Nucleus accumbens (tissue), 56 donors: Measurements from ENCODE around the gene TEP1.
"Not testable (repeated sequence)": the region's sequence is repeated elsewhere in the genome, so short reads cannot be mapped to it uniquely, and the experiment has no call there.

ENCODE experiments used
- DNase-seq, 56 donors: peaks; one replicate each; lab custom pipeline; 2025; lab: John Stamatoyannopoulos, UW

TEP1 gene

DNA sequence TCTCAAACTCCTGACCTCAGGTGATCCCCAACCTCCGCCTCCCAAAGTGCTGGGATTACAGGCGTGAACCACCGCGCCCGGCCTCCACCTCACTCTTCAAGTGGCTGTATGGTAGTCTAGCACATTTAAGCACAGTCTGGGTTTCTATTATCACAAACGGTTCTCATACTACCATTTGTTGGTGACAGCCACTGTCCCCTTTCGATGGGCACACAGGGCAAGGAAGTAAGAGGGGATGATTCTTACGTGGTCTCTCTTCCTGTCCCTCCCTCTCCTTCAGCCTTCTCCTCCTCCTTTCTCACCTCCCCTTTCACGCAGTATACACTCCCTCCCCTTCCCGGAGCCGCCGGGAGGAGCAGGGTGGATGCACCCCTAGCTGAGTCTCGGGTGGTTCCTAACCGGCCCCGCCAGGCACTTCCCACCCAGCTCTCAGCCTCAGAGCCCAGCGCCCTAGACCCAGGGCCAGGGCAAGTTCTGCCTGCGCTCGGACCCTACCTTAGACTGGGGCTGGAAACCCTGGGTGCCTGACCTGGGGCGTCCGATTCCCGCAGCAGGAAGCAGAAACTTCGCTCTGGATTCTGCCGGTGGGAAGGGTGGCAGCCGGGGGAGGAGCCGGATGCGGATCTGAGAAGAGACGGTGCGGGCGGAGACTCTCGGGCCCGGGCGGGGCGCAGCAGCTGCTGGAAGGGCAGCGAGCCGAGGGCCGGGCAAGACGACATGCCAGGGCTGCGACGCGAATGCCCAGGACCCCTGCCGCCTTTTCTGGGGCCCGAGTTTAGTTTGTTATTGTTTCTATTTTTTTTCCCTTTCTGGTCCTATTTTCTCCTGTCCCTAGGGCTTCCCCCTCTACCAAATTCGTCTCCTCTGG, at the start of gene TEP1:
TEP1 (minus strand) TSS at position 626 of the 868 bp plus-strand sequence. CDS start 5,062 bp downstream, outside the sequence.
- peak in 54 of 56 donors; percentile 24 to 84 (median 67) for DNase-seq

DNA sequence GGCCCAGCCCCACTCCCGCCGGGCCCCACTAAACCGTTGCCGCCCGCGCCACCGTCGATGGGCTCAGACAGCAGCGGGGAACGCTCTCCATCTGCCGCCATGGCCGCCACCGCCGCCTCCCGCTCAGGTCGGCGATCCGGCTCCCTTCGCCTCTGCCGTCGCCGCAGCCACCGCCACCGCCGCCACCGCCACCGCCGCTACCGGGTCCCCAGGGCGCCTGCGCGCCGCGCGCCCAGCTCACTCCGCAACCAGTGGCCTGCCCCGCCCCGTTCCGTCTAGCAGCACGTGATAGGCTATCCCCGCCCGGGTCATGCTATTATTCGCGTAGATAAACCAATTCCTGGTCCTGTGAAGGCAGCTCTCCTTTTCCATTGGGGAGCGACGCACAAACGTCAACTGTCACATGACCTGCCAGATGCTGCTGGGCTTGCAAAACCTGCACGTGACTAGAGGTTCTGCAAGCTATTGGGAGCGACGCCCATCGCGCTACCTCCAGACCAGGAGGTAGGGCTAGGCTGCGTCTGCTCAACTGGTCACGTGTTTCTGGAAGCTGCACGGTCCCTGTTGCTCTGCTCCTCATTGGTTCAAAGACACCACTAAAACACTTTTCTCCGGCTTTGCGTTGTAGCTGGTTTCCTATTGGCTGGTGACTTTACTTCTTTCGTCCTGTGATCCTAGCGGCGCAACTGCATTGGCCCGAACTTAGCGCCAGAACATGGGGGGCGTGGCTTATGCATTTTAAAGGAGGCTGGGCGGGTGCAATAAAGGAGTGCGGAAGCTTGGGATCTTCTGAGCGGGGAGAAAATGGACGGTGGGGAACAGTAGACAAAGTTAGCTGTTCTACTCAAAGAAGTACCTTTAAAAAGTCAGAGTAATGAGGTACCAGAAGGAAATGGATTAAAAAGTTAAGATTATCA, 48.2 kb upstream of the TEP1 start, which contains the start of gene PIP4P1:
PIP4P1 (minus strand) TSS at position 210 of the 917 bp plus-strand sequence; CDS start at position 101, 109 bp downstream.
- peak; percentile 86 to 100 (median 99) for DNase-seq

DNA sequence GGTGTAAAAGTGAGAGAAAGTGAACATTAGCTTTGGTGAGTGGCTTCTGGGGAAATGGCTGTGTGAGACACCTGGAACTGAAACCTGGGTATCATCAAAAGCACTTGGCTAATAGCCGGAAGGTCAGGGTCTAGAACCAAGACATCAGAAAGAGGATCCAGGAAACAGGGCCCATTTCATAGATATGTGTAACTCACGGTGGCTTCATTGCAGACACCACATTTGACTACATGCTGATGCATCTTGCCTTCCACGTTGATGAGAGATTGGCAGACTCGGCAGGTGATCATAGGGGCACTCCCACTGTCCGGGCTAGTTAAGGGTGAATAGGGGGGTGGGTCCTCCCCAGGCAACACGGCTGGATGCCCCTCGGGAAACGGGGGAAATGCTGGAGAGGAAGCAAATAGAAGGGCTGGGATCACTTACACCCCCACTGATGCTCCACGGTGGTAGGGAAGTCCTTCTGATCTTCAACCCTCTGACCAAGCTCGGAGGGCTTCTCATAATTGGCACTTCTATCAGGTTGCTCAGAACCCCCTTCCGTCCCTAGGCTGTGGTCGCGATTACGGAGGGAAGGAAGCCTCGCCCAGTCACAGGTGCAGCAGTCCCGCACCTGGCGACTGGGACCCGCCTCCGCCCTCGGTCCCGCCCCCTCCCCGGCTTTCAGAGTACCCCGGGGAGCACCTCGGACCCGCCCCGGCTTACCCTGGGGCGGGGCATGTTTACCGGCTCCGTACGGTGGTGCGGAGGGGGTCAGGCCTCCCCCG, 47.3 kb upstream of the TEP1 start:
- DNase-seq = peak in 5 of 56 donors; percentile 16 to 56 (median 32)

DNA sequence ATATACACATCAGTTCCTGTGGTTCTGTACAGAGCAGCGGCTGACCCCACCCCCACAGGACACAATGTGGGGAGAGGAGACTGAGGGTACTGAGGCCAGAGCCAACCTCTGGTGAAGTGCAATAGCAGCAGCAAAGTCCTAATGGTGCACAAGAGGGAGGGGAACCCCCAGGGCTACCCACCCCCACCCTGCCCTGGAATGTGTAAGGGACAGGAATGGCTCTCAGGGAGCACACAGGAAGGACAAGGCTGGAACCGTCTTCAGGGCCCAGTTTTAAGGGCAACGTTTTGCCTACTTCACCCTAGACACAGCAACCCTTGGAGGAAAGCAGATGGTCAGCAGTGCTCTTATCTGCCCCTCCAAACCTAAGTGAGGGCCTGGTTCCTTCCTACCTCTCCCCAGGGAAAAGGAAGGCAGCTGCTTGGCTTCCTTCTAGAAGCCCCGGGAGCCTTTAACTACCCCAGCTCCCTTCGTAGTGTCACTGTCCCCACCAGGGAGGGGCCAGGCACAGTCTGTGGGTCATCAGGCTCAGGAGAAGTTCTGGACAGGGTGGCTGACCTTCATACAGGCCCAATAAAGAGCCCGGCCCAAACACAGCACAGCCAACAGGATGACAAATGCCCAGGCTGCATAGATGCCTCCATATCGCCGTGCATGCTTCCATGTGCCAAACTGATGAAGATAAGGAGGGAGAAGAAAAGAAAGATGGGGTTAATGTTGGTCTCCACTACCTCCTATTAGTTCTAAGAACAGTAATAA, 44.9 kb upstream of the TEP1 start:
- no peak for DNase-seq

DNA sequence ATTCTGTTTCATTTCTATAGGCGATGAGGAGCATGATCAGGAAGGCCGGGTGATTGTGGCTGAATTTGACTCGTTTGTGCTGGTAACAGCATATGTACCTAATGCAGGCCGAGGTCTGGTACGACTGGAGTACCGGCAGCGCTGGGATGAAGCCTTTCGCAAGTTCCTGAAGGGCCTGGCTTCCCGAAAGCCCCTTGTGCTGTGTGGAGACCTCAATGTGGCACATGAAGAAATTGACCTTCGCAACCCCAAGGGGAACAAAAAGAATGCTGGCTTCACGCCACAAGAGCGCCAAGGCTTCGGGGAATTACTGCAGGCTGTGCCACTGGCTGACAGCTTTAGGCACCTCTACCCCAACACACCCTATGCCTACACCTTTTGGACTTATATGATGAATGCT, 43.7 kb upstream of the TEP1 start:
- DNase-seq = peak in 2 of 56 donors; percentile 0 to 9

DNA sequence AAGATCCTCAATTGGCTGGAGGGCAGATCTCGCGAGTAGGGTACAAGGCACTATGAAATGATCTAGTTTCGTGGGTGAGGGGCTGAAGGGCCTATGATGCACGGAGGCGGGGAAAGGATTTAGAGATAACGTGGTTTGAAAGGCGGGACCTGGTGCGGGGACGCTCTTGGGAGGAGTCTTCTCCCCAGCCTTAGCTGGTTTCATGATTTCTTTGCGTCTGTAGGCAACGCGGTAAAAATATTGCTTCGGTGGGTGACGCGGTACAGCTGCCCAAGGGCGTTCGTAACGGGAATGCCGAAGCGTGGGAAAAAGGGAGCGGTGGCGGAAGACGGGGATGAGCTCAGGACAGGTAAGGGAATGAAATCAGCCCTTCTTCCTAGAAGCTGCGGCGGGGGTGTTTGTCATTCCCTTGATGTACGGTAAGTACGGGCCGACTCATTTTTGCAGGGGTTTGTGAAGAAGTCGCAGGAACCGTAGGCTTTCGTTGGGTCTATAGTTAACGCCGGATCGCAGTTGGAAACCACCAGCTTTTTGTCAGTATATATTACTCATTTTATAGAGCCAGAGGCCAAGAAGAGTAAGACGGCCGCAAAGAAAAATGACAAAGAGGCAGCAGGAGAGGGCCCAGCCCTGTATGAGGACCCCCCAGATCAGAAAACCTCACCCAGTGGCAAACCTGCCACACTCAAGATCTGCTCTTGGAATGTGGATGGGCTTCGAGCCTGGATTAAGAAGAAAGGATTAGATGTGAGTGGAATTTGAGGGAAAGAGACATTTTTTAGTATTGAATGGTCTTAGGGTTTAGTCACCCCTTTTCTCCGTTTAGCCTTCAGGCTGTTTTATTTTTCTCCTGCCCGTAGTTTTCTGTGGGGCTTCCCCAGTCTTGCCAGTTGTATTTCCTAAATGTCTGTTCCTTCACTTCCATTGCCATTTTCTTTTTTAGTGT, 42.3 kb upstream of the TEP1 start:
- DNase-seq = peak in 16 of 56 donors; percentile 18 to 87 (median 69)

DNA sequence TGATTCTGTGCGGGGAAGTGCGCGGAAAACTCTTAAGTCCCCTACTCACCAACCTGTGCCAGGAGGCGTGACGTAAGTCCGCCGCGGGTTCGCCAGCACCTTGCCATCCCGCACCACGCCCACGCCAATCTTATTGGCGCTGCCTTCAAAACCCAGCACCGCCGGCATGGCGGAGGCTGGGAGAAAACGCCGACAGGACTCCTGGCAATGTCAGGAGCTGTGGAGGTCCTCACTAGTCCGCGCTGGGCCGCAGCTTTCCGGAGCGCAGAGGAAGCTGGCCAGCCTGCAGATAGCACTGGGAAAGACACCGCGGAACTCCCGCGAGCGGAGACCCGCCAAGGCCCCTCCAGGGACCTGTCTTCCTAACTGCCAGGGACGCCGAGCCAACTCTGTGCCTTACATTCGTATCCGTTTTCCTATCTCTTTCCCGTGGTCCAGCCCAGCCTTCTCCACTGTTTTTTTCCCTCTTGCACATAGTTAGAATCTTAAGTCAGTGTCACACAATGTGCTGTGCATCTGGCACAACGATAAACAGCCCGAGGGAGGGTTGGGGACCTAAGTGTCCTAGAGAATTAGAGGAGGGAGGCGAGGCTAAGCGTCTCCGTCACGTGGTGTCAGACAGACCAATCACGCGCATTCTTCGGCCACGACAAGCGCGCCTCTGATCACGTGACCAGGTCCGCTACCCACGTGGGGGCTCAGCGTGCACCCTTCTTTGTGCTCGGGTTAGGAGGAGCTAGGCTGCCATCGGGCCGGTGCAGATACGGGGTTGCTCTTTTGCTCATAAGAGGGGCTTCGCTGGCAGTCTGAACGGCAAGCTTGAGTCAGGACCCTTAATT, 41.4 kb upstream of the TEP1 start, which contains the start of the genes APEX1 and OSGEP:
APEX1 (plus strand) TSS at position 711 of the 839 bp plus-strand sequence. CDS start 420 bp downstream, outside the sequence.
OSGEP (minus strand) TSS at position 297 of the 839 bp plus-strand sequence; CDS start at position 168, 129 bp downstream.
- DNase-seq = peak; percentile 83 to 99 (median 97)

DNA sequence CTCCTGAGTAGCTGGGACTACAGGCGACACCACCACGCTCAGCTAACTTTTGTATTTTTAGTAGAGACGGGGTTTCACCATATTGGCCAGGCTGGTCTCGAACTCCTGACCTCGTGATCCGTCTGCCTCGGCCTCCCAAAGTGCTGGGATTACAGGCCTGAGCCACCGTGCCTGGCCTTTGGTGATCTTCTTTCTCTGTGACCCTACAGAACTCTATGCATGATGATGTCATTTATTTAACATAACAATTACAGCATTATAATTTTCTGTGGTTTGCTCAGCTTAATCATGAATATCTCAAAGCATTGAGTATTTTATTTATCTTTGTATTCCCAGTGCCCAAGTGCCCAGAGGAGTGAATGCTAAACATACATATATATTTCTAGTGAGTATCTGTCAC, 39.5 kb upstream of the TEP1 start:
- not testable (repeated sequence) for DNase-seq

DNA sequence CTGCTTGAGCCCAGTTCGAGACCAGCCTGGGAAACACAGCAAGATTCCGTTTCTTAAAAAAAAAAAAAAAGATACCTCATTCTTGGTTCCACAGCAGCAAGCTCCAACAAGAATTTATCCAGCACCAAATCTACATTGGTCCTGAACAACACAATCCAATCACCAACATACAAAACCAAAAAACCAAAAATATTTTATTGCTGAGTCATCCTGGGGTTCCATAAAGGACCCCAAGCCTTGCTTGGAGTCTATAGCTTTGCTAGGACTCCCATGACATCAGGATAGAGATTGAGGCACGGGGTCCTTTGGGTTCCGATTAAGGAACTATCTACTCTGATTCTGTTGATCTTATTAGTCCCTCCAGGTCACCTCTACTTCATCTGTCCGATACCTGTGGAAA, 33.6 kb upstream of the TEP1 start:
- no peak for DNase-seq

DNA sequence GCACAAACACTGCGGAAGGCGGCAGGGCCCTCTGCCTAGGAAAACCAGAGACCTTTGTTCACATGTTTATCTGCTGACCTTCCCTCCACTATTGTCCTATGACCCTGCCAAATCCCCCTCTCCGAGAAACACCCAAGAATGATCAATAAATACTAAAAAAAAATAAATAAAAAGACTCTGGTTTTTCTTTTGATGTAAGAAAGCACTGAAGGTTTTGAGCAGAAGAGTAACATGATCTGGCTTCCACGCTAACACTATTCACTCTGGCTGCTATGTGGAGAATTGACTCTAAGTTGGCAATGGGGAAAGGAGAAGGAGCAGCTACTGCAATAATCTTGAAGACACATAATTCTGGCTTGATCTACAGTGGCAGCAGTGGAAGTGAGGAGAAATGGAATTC, 30.3 kb upstream of the TEP1 start:
- DNase-seq = not testable (repeated sequence)

DNA sequence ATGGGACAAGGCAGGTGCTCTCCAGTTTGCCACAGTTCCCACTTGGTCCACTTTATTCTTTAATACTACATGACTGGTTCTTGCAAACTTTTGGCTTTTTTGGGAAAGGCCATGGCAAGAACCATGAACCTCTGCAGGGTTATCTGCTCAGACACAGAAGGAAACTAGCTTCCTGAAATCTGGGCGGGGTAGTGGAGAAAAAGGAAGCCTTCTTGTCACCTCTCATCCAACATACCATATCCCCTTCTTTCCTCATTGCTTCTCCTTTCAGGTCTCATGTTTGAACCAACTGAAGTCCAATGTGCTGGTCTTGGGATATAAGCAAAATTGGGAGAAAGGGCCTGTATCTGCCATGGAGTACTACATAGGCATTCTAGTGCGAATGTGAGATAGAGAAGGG, 28.2 kb upstream of the TEP1 start:
- no peak for DNase-seq

DNA sequence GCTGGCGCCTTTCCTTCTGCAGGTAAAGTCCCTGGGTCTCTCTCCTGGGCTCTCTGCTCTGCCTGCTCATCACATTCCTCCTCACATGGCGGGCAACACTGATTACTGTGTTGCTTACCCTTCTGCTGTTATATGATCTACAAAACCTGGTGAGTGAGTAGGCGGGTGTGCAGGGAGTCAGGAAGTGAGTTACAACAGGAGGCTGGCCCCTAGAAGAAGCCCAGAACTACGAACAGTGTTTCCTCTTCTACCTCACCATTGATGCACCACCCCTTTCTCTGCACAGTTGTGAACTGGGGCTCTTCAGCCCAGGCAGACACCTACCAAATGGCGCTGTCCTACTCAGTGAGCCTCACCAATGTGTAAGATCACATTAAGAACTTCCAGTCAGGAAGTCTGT, 27.6 kb upstream of the TEP1 start:
- DNase-seq = no peak

DNA sequence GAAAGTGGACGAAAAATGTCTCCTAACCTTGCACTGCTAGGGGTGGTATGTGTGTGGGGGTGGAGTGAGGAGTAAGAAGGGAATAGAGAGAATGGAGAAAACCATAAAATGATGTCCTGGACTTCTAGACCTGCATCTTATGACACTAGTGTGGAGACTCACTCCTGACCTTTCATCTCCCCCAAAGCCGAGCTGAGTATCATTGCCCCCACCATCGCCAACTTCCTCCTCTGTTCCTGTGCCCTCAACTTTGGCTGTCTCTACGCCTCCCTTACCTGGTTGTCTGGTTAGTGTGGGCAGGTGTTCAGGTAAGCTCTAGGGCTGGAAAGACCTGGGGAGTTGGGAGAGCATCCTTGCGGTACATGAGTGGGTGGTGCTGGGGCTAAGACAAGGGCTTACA, 27.2 kb upstream of the TEP1 start:
- no peak for DNase-seq

DNA sequence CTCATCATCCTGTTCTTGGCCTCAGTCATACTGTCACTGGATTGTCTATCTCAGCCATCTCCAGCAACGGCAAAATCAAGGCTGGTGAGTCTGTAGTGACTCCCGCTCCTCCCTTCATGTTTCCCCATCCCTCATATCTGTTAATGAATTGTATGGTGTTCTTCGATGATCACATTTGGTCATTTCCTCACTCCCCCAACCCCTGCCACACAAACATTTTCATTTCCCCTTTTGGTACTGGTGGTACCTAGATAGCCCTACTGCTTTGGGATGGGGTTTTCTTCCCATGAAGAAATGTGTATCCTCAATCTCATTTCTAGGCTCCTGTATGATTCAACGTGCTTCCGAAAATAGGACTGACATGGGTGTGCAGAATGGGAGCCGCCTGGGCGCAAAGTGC, 25.4 kb upstream of the TEP1 start:
- DNase-seq = no peak

DNA sequence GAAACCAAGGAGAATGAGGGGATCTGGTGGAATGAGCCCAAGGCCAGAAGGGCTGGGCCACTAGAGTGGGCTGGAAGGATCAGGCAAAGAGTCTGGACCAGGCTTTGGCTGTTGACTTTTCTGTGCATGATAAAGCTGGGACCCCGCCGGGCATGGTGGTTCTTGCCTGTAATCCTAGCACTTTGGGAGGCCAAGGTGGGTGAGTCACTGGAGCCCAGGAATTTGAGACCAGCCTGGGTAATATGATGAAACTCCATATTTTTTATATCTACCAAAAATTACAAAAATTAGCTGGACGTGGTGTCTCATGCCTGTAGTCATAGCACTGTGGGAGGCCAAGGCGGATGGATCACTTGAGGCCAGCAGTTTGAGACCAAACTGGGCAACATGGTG, 23.1 kb upstream of the TEP1 start:
- DNase-seq = no peak

DNA sequence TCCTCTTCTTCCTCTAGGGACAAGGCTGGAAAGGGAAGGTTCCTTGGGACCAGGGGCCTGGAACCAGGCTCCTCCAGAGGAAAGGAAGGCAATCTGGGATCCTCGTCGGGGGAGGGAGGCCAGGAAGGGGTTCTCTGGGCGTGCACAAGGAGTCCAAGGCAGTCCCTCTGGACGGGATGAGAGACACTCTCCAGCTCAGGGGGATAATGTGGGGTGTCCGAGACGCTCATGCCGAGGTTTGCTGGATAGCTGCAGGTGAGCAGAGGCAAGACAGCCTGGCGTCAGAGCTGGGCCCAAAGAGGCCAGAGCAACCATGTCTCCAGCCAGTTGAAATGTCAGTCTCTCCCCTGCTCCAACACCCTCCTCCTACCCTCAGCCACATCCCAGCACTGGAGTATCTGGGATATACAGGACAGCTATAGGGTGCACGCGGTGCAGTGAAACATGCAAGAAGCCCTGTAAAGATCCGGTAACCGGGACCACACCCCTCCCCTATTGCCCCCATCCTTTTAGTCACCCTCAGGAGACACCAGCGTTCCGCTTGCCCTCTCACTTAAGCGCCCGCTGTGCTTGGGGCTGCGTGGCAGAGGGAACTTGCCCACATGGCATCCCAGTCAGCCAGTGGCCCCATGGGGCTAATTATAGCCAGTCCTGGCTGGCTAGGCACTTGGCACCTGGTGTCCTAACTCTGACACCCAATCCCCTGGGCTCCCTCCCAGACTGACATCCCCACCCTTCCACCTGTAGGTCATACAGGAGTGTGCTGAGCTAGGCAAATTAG, 22.5 kb upstream of the TEP1 start, which contains the start of gene KLHL33:
KLHL33 (minus strand) TSS at position 585 of the 781 bp plus-strand sequence; CDS start at position 230, 355 bp downstream.
- peak in 1 of 56 donors; percentile 7 for DNase-seq
